ENCODE measurements around the gene ADIPOR1.

The ADIPOR1 gene

DNA sequence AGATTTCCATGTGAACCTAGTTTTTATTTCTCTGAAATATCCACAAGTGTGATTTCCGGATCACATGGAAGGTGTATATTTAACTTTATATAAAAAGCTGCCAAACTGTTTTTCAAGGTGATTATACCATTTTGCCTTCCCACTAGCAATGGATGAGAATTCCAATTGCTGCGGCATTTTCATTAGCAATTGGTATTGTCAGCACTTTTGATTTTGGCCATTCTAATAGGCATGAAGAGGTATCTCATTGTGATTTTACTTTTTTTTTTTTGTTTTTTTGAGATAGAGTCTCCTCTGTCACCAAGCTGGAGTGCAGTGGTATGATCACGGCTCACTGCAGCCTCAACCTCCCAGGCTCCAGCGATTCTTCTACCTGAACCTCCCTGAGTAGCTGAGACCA lies 13.9 kb upstream of the ADIPOR1 start:
- H3K4me2 ChIP-seq: no peak overlapping the region
- TF ChIP-seq Cebpa-rat (IDR thresholded peaks at IDR 0.05): no peak
- H3K36me3 ChIP-seq: no peaks in the 10 kb centered on the region
- no peaks in the 10 kb centered on the region for H3K9me3 ChIP-seq
- peaks cover 28% of the 10 kb centered on the region for H3K4me1 ChIP-seq
- H3K27ac ChIP-seq: no peak overlapping the region
- no peak overlapping the region for H3K4me3 ChIP-seq
- no peaks in the 10 kb centered on the region for H3K27me3 ChIP-seq
- H4K20me1 ChIP-seq: no peaks in the 10 kb centered on the region
- no peak overlapping the region for H3K9ac ChIP-seq

DNA sequence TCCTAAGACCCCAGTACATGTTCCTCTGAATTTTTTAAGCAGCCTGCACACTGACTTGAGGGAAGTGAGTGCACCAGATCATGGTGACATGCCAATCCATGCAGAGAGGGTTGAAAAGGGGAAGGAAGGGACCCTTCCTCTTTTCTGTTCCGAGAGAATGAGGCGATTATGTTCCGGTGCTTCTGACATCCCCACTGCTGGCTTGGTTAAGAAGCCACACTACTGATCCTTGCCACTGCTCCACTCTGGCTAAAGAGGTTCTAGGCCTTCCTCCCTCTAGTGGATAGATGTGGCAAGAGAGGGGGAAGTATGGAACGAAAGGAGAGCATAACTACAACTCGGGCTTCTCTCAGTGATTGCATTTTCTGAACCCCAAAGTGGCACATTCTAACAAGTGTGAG lies 10.8 kb upstream of the ADIPOR1 start:
- H3K4me1 ChIP-seq: peaks cover 49% of the 10 kb centered on the region
- H3K9ac ChIP-seq: peak overlapping the region; percentile 77; the same call in 1 of the 2 replicates
- H3K4me3 ChIP-seq: peak overlapping the region; percentile 90; the same call in 1 of the 2 replicates
- peaks cover 20% of the 10 kb centered on the region for H3K36me3 ChIP-seq
- 0 out of 2 replicates have a peak, but pooled peaks cover 8% of the 10 kb centered on the region for H4K20me1 ChIP-seq
- TF ChIP-seq Cebpa-rat (IDR thresholded peaks at IDR 0.05): no peak
- no peaks in the 10 kb centered on the region for H3K27me3 ChIP-seq
- H3K4me2 ChIP-seq: peak overlapping the region; percentile 97
- peak overlapping the region; percentile 79 for H3K27ac ChIP-seq
- no peaks in the 10 kb centered on the region for H3K9me3 ChIP-seq

DNA sequence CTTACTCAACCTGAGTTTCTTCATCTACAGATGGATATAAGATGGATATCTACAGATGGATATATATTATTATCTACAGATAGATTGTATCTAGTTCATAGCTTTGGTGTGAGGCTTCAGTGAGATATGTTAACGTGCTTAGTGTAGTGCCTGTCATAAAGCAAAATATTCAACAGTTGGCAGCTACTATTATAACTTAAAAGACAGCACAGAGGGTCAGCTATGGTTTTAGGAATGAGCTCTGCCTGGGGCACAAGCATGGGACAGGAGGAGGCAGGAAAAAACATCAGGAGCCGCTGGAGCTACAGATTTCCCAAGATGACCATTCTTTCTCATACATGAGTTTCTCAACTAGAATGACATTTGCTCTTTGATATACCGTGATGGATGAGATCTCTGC lies 10.2 kb upstream of the ADIPOR1 start:
- Histone ChIP-seq H4K20me1 (0 out of 2 replicates have a peak, but pooled peaks cover 8% of the 10 kb centered on the region), H3K36me3 (peaks cover 25% of the 10 kb centered on the region), H3K27me3 (no peaks in the 10 kb centered on the region), H3K9me3 (no peaks in the 10 kb centered on the region), H3K4me3 (peak overlapping the region; percentile 90), H3K9ac (peak overlapping the region; percentile 77; the same call in 1 of the 2 replicates), H3K27ac (peak overlapping the region; percentile 79), H3K4me2 (peak overlapping the region; percentile 97), H3K4me1 (peaks cover 49% of the 10 kb centered on the region)
- TF ChIP-seq Cebpa-rat (IDR thresholded peaks at IDR 0.05): no peak

DNA sequence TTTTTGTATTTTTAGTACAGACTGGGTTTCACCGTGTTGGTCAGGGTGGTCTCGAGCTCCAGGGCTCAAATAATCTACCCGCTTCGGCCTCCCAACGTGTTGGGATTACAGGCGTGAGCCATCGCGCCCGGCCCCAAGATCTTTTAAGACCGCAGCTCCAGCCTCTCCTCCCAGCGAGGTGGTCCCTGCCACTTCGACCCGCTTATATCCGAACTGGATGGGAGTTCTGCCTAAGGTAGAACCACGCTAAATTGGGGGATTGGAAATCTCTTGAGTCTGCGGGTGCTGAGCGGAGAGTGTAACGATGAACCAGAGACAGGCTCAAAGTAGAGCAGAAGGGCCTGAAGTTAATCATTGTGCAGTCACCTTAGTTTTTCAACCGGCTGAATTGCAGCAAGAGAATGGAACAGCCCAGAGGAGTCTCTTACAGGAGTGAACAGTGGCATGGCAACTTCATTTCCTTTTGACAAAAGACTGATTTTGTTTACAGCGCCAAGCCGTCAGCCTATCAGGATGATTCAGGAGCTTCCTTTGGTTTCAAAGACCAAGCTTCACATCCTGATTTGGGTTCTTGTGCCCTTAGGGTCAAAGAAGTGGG lies 9.7 kb upstream of the ADIPOR1 start:
- Histone ChIP-seq H3K9ac (peak overlapping the region; percentile 77), H3K4me1 (peaks cover 49% of the 10 kb centered on the region), H3K36me3 (peaks cover 31% of the 10 kb centered on the region), H4K20me1 (0 out of 2 replicates have a peak, but pooled peaks cover 8% of the 10 kb centered on the region), H3K27me3 (no peaks in the 10 kb centered on the region), H3K4me2 (peak overlapping the region; percentile 97), H3K27ac (peak overlapping the region; percentile 79), H3K4me3 (peak overlapping the region; percentile 90), H3K9me3 (no peaks in the 10 kb centered on the region)
- no peak for TF ChIP-seq Cebpa-rat (IDR thresholded peaks at IDR 0.05)

DNA sequence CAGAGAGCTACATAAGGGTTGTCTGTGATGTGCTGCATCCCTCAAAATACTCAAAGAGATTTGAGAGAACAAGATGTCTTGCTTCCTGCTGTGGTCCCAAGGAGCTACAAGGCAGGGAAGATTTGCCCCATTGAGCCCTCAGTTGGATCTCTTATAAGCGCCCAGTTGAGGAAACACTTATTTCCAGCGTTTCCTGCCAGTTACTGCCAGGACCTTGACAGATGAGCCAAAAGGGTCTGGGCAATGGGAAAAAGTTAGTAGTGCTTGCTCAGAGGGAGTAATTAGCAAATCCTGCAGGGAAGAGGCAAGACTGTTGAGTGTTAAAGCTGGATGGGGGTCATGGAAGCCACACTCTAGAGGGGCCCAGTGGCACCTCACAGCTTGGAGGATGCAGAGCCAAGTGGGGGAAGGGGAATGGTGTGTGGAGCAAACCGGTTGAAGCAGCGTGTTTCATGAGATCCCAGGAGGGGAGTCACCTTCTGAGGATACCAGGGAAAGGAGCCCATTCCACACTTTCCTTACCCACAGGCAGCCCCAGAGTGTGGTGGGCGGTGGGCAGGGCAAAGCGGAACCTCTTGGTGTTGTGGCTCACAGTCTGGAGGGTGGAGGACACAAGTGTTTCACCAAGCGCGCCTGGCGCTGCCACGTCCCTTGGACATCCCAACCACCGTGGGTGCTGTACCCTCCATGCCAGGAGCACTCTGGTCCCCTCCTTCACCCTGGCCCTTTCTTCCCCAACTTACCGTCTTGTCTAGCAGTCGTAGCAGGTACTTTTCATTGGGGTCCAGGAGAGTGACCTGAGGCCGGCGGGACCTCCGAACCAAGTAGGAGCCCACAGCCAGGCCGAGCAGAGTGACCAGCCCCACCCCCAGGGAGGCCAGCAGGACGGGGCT lies 8.1 kb upstream of the ADIPOR1 start:
- Histone ChIP-seq H3K27ac (peak overlapping the region; percentile 76), H3K4me2 (peak overlapping the region; percentile 98), H3K27me3 (no peaks in the 10 kb centered on the region), H3K4me1 (peaks cover 49% of the 10 kb centered on the region), H3K36me3 (peaks cover 46% of the 10 kb centered on the region), H3K9me3 (no peaks in the 10 kb centered on the region), H4K20me1 (0 out of 2 replicates have a peak, but pooled peaks cover 8% of the 10 kb centered on the region), H3K9ac (peak overlapping the region; percentile 85), H3K4me3 (peak overlapping the region; percentile 90)
- TF ChIP-seq Cebpa-rat (IDR thresholded peaks at IDR 0.05): no peak

DNA sequence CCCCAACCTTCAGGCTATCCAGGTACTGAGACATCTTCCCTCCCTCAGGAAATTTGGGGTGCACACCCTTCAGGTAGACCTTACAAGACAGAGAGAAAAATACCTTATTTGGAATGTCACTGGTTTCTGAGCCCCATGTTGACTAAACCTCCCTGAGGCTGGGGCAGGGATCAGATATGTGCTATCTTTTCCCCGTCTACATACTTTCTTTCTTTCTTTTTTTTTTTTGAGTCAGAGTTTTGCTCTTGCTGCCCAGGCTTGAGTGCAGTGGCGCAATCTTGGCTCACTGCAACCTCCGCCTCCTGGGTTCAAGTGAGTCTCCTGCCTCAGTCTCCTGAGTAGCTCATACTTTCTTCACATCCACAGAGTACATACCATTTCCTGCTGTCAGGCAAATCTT lies 7.3 kb upstream of the ADIPOR1 start:
- Histone ChIP-seq H3K4me3 (no peak overlapping the region), H3K9me3 (no peaks in the 10 kb centered on the region), H3K4me1 (peaks cover 49% of the 10 kb centered on the region), H4K20me1 (0 out of 2 replicates have a peak, but pooled peaks cover 8% of the 10 kb centered on the region), H3K27me3 (no peaks in the 10 kb centered on the region), H3K9ac (no peak overlapping the region), H3K4me2 (peak overlapping the region; percentile 98), H3K36me3 (peaks cover 50% of the 10 kb centered on the region), H3K27ac (no peak overlapping the region)
- no peak for TF ChIP-seq Cebpa-rat (IDR thresholded peaks at IDR 0.05)

DNA sequence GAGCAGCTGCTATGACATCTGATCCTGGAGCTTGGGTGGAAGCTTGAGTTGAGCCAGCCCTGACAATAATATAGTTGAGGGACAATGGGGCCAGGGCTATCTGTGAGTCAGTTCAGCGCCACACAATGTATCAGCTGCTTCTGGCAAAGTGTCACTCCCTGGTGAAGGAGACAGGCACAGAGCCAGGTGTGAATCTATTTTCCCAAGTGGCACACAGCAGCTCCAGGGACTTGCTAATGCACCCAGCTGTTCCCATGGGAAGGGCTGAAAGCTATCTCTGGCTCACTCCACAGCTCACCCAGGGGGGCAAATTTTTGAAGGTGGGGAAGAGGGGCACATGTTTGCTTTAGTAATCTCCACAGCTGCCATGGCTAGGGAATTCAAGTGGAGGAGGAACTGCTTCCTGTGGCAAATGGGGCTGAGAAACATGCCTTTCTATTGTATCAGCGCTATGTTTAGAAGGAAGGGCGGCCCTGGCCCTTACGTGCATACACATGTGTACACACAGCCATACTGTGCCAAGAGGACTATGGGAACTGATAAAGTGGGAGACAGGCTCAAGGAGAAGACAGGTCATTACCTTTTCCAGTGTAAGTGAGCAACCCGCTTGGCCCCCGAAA lies 6.8 kb upstream of the ADIPOR1 start:
- TF ChIP-seq Cebpa-rat (IDR thresholded peaks at IDR 0.05): no peak
- no peak overlapping the region for H3K27ac ChIP-seq
- H3K9ac ChIP-seq: no peak overlapping the region
- no peak overlapping the region for H3K4me3 ChIP-seq
- no peaks in the 10 kb centered on the region for H3K27me3 ChIP-seq
- H3K36me3 ChIP-seq: peaks cover 50% of the 10 kb centered on the region
- no peaks in the 10 kb centered on the region for H3K9me3 ChIP-seq
- H4K20me1 ChIP-seq: 0 out of 2 replicates have a peak, but pooled peaks cover 8% of the 10 kb centered on the region
- peak overlapping the region; percentile 98; the same call in 1 of the 2 replicates for H3K4me2 ChIP-seq
- peaks cover 45% of the 10 kb centered on the region for H3K4me1 ChIP-seq

DNA sequence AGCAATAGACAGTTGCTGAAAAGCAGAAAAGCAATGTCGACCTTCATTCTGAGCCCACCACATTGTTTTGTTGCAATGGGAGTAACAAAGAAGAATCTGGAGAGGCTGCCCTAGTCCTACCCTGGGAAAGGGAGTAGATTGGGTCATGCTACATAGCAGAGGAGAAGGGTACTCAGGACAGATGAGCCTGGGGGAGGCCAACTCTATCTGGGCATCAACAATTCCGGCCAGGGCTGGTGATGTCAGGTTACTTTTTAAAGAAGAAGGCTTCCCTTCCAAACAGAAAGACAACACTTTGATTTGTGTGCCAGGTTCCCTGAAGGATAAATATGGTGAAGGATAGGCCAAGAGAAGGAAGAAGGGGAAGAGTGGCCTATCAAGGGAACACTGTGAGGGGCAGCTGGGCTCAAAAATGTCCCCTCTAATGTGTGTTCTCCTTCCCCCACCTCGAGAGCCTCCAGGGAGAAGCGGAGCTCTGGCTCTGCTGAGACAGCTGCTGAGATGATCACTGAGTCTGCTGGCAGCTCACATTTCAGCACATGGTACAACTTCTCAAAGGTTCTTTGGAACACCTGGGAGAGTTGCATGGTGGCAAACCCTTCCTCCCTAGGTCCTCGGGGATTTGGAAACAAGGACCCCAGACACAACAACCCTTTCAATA lies 3.2 kb upstream of the ADIPOR1 start:
- Histone ChIP-seq H3K9ac (peak overlapping the region; percentile 5; the same call in 1 of the 2 replicates), H4K20me1 (peaks cover 21% of the 10 kb centered on the region), H3K27me3 (no peaks in the 10 kb centered on the region), H3K27ac (no peak overlapping the region), H3K9me3 (no peaks in the 10 kb centered on the region), H3K4me1 (peaks cover 35% of the 10 kb centered on the region), H3K36me3 (peaks cover 52% of the 10 kb centered on the region), H3K4me2 (no peak overlapping the region), H3K4me3 (no peak overlapping the region)
- TF ChIP-seq Cebpa-rat (IDR thresholded peaks at IDR 0.05): no peak

DNA sequence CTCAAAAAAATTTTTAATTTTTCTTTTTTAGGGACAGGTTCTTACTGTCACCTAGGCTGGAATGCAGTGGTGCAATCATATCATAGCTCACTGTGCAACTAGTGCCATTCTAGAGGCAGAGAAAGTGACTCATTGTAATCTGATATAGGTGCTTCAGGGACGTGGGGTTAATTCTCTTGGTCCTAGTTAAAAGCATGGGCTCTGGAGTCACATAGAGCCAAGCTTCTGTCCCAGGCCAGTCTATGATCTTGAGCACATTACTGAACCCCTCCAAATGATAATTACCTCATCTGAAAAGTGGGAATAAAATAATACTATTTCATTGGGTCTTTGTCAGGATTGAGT lies 1.1 kb upstream of the ADIPOR1 start:
- no peak overlapping the region for H3K27ac ChIP-seq

More for the DNA sequence above, 1.1 kb upstream of the ADIPOR1 start:
- H3K36me3 ChIP-seq: peaks cover 56% of the 10 kb centered on the region
- TF ChIP-seq Cebpa-rat (IDR thresholded peaks at IDR 0.05): no peak
- peaks cover 38% of the 10 kb centered on the region for H4K20me1 ChIP-seq
- no peak overlapping the region for H3K9ac ChIP-seq
- no peaks in the 10 kb centered on the region for H3K9me3 ChIP-seq
- no peak overlapping the region for H3K4me3 ChIP-seq
- no peaks in the 10 kb centered on the region for H3K27me3 ChIP-seq
- no peak overlapping the region for H3K4me2 ChIP-seq
- peaks cover 31% of the 10 kb centered on the region for H3K4me1 ChIP-seq
